ENCODE data around the gene HYDIN.
A peak's percentile ranks its signal among the peaks of the same experiment; 100 is the strongest.

Gene HYDIN

DNA sequence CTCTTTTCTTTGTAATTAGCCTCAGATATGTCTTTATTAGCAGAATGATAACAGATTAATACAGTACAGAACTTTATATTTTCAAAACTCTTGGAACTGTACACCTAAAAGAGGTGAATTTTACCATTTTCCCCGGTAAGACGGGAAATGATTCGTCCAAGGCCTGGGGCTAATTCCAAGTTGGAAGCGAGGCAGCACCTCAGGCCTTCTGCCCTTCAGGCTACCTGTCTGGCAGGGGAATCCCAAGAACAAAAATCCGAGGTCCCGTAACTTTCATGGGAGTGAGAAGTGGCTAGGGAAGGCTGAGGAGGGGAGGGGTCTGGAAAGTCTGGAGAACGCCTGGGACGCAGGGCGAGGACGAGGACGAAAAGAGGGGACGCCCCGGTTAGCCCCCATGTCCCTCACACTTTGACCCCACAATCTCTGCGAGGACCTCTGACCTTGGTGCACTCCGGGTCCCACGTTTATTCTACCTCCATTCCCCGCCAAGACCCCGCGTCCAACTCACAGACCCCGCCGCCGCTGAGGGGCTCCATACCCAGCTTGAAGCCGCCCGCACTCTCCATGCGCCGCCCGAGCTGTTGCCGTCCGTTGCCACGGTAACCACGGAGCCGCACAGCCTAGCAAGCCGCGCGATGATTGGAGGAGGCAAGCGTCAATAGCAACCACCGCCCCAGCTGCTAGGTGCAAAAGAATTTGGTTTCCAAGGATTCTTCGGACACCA, at the start of gene HYDIN:
HYDIN (minus strand) TSS at position 601 of the 724 bp plus-strand sequence. CDS start 43,827 bp downstream, outside the sequence.
- DNase-seq: peak; percentile 6

DNA sequence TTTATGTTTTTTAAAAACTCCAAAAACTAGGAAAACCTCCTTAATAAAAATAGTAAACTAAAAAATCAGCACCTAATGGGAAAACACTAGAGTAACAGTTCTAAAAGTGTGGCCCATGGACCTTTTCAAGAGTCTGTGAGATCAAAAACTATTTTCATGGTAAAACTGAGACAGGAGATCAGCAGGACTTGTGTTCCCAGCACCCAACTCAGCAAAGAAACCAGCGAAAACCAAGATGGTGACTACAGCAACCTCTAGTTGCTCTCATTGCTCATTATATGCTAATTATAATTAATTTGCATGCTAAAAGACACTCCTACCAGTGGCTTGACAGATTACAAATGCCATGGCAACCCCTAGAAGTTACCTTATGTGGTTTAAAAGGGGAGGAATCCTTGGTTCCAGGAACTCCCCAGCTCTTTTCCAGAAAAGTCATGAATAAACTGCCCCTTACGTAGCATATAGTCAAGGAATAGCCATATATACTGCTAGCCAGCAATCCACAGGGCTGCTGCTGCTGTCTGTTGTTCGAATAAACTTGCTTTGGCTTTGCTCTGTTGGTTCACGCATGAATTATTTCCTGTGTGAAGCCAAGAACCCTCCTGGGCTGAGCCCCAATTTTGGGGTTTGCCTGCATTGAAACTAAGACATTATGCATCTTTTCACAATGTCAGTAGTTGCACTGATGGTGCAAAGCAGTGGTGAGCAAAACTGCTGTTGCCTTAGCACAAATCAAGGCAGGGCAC, 46.2 kb upstream of the HYDIN start:
- no peak for DNase-seq

DNA sequence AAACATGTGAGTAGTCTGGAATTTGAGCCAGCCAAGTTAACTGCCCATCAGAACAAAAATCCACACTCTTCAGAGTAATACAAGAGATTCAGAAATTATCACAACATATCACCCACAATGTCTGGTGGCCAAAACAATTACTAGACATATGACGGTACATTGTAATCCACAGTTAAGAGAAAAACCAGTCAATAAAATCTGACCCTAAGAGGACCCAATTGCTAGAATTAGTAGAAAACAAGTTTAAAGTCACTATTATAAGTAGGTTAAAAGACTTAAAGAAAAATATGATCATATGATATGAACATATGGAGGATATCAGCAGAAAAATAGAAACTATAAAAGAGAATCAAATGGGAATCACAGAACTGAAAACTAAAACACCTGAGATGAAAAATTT, 42.9 kb upstream of the HYDIN start:
- DNase-seq: no peak

DNA sequence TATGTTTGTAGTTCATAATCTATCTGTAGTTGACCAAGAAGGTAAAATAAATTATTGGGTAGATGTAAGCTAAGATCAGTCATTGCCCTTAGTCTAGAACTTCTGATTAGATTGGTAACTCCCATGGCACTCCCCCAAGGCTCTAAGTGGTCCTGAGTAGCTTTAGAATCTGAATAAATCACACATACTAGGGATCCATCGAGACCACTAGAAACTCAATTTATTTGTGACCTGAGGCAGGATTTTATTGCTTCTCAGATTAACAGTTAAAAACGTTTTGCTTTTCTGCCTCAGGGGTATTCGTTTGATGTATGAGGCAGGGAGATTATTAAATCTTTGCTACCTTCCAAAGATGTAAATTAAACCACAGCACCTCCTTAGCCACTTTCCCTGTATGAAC, 33.8 kb upstream of the HYDIN start:
- no peak for DNase-seq

DNA sequence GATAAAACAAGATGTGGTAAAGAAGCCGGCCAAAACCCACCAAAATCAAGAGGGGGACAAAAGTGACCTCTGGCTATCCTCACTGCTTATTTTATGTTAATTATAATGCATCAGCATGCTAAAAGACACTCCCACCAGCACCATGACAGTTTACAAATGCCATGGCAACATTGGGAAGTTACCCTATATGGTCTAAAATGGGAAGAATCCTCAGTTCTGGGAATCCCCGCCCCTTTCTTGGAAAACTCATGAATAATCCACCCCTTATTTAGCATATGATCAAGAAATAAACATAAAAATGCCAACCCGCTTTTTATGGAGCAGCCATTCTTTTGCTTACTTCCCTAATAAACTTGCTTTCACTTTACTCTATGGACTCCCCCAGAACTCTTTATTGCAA, 33.1 kb upstream of the HYDIN start:
- no peak for DNase-seq

DNA sequence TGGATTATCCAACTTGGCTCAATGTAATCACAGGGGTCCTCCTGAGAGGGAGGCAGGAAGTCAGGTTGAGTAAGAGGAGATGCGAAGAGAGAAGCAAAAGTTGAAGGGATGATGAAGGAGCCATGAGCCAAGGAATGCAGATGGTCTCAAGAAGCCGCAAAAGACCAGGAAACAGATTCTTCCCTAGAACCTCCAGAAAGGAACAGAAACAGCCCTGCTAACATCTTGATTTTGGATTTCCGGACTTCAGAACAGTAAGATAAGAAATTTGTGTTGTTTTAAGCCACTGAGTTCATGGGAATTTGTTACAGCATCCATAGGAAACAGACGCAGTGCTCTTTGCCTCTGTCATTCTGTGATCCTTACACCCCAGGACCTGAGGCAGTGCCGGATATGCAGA, 31.9 kb upstream of the HYDIN start:
- no peak for DNase-seq

DNA sequence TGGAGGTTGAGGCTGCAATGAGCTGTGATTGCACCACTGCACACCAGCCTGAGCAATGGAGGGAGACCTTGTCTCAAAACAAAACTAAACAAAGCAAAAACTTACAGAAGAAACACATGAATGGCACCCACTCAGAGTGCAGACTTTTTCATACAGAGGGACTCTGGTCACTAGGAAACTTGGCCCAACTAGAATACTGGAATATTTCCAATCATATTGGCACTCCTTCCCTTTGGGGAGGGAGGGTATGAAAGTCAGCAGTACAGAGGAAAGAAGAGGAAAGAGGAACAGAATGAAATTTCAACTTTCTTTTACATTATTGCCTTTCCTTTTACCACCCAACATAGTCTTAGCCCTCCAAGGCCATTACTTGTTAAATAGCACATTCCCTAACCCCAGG, 30.5 kb upstream of the HYDIN start:
- no peak for DNase-seq

DNA sequence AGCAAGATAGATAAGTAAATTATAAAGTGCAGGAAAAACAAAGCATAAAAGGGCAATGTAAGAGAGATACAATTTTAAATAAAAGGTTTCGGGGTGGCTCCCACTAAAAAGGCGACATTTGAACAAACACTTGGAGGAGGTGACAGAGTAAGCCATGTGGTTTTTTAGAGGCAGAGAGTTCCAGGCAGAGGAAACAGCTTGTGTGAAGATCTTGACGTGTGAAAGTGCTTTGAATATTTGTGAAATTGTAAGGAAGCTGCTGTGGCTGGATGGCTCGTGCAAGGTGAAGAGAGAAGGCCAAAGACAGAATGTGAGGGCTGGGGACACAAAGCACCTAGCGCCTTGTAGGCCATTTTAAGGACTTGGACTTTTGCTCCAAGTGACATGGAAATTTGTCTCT, 28.6 kb upstream of the HYDIN start:
- no peak for DNase-seq

DNA sequence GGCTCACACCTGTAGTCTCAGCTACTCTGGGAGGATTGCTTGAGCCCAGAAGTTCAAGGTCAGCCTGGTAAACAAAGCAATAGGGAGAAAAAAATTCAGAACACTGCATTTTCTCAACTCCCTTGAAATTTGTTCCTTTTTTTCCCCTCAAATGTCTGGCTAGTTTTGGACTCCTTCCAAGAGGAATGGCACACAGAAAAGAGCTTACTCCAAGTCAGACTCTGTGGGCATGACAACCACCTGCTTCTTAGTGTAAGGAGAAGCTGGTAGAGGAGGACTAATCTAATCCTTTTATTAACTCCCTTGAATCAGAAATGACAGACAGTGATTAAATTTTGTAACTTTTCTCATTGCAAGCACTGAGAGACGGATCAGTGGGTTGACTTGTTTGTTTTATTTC, 27.9 kb upstream of the HYDIN start:
- no peak for DNase-seq

DNA sequence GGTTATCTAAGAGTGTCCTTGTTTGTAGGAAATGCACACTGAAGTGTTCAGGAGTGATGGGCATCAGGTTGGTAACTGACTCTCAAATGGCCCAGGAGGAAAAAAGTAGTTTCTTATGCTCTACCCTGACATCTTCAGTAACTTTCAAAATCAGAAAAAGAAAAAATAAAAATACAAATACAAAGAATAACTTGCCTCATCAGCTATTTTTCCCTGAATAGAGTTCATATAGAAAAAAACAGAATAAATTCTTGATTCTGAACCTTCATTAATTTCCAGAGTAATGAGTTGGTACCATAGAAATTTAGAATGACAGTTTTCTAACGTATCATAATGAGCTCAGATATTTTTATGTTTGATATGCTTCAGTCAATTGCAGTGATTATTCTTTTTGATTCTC, 27.2 kb upstream of the HYDIN start:
- DNase-seq: no peak

DNA sequence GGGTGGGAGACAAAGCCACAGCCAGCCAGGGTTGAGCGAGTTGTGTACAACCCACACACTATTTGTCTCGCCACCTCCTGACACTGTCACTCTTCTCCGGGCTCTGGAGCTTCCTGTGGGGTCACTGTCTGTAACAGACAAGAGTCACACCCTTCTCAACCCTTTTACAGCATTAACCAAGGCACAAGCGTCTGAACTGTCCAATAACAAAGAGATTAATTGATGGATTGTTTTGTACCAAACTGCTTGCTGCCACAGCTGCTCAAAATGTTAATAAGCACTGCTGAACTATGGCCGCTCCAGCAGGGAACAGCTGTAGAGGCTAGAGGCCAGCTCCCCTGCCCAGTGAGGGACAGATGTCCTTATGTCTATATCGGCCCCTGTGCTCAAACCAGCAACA, 25.2 kb upstream of the HYDIN start:
- DNase-seq: no peak

DNA sequence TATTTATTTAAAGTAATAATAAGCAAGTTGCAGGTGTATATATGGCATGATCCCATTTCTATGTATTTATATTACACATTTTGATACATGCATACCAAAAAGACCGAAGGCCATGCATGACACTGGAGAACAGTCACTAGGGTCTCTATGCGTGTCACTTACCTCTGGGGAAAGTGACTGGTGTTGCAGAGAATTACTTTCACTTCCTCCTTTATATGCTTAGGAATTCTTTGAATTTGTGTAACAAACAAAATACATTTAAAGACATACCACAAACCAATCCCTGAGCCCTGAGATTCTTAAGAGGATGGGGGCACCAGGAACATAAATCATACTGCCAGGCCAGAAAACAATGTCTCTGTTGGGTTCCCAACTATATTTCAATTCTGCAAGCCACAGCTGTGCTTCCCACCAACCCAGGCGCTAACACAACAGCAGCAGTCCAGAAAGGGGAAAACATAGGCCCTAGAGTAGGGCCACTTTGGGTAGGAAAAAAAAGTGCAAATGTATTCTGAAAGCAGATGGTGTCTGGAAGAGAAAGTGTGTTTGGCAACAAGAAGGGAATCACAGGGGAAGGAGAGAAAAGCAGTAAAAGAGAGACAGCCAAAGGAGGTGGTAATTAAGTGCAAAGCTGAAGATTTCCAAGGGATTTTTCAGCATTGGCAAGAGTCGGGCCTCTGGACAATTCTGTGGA, 24.5 kb upstream of the HYDIN start:
- no peak for DNase-seq

DNA sequence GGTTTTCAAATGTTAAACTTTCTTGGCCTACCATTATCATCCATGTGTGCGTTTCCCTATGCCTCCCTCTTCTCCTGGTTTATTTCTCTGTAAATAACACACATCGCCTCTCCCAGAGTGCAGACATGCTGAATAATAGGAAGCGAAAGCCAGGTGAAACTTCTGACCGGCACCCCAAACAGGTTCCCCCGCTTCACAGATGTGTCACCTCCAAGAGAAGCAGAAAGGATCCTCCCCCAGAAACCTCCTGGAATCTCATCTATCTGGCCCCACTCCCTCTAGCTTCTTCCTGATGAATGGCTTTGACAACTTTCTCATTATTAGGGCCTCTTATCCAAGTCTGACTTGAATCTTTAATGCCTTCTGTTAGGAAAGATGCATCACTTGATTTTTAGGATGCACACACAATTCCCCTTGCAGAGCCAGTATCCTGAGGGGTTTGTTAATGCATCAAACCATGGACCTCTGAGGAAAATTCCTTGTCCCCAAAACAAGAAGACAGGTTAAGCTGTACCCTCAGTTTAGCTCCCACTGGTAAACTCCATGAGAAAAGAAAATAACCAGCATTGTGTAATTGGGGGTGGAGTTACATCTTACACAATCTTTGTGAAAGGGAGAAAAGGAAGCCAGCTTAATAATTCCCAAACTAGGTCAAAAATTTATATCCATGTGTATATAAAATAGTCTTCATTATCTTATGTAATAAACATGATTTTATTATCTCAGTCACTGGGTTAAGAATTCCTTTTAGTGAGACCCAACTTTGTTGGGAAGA, 20.1 kb upstream of the HYDIN start:
- no peak for DNase-seq

DNA sequence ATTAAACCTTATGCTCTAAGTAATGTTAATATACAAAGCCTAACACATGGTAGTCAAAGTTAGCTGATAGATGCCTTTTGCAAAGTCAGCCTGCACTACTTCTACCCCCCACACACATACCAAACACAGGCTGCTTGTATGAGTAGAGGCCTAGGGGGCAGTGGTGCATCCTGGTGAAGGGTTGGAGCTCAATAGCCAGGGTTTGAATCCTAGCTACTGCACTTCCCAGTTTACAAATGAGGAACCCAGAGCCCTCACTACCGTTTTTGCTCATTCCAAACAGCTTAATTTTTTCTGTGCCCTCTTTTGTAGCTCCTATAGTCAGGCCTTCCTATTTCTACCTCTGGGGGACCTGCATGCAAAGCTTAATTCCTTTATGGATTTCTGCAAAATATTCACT, 18.9 kb upstream of the HYDIN start:
- no peak for DNase-seq

DNA sequence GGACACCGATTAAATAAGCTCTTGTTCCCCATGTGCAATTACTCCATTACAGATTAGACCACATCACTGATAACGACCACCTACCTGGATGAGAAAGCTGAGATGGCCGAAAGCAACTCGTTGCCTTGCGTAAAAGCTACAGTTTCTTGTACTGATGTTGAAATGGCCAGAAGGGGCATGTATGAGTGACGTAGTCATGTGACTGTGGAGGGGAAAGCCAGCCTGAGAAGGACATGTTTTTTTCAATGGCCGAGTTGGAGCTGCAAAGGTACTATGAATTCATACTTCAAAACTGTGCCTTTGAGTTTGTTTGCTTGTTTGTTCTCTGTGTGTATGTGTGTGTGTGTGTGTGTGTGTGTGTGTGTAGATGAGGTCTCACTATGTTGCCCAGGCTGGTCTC, 17.0 kb upstream of the HYDIN start:
- DNase-seq: no peak

DNA sequence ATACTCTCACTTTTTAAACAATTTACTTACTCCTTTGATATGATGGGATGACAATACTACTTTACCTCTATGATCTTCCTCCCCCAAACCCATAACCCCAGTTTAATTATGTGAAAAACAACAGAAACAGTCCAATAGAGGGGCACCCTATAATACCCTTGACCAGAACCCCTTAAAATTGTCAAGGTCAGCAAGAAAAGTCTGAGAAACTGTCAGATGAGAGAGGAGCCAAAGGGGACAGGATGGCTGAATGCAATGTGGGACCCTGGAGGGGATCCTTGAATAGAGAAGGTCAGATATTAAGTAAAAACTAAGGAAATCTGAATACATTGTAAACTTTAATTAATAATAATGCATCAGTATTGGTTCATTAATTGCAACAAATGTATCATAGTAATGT, 15.8 kb upstream of the HYDIN start:
- no peak for DNase-seq

DNA sequence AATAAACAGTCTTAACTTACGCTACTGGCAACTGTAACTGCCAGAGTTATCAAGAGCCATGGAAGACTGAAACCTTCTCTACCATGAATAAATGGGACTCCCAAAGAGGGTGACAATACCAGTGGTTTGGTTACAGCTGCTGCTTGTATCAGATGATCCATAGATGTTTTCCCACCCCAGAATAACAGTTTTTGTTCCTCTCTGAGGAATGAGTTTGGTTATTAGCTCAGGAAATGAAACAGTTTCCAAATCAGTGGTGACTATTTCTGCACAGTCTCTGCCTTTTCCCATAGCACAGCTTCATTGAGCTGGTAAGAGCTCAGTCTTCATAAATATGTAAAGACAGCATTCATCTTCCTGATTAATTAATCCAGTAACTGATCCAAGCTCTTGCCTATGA, 14.0 kb upstream of the HYDIN start:
- no peak for DNase-seq

DNA sequence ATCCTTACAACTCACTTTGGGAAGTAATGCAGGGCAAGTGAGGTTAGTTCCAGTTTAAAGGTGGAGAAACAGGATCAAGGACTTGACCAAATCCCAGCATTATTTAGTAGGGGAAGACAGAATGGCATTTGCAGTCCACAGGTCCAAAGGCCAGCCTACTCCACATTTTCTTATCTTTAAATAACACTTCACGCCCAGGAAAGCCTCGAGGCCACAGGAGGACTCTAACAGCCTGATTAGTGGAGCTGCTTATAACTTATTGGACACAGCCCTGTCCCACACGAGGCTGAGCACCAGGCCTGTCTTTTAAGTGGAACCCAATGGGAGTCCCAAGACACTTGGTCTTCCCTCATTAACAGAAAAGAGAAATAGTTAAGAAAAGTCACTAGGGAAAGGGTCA, 12.1 kb upstream of the HYDIN start:
- DNase-seq: no peak

DNA sequence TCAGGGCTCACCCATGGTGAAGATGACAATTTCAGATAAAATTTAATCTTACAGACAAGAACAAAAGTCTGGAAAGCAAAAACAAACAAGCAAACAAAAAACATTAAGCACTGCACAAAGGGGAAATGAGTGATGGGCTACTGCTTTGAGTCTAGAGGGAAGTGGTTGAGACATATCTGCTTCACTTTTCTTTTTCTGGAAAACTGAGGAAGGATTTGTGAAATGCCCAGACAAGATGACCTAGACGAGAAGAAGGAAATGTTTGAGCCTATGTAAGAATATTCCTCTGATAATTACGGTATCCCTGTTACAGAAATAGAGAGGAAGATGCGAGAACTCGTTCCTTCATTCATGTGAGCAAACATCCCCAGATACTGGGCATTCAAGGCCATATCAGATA, 11.5 kb upstream of the HYDIN start:
- no peak for DNase-seq

DNA sequence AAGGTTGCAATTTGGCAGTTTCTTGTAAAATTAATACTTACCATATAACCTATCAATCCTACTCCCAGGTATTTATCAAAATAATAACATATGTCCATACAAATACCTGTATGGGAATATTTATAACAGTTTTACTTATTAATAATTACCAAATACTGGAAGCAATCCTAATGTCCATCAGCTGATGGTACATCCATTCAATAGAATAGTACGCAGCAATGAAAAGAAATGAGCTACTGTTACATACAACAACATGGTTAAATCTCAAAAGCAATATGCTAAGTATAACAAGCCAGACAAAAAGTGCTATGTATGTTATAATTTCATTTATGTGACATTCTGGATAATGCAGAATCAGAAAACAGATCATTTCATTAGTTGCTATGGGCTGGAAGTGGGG, 1.2 kb downstream of the HYDIN start:
- no peak for DNase-seq

DNA sequence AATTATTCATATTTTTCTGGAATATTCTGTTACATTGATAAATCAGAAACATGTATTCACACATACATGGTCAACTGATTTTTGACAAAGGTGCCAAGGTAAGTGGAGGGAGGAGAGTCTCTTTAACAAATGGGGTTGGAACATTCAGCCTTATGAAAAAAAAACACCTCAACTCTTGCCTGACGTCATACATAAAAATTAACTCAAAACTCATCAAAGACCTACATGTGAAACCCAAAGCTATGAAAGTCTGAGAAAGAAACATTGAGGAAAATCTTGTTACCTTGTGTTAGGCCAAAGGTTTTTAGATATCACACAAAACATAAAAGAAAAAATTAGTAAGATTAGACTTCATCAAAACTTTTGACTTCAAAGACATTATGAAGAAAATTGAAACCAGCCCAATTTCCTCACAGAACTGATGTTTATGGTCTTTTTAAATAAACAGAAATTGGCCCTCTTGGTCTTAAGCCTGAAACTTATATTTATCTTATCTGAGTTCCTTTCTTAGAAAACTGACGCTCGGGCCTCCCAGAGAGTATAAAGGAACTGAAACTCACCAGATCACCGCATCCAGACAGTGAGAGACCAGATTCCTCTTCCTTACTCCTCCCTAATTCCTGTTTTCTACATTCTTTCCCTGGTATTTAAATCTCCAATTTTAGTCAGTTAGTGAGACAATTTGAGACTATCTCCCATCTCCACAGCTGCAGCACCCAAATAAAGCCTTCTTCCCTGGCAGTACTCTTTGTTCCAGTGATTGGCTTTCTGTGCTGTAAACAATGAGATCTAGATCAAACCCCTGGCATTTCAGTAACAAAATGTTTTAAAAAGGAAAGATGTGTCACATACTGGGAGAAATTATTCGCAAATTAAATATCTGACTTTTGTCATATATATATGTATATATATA, 4.0 kb downstream of the HYDIN start:
- DNase-seq: no peak

DNA sequence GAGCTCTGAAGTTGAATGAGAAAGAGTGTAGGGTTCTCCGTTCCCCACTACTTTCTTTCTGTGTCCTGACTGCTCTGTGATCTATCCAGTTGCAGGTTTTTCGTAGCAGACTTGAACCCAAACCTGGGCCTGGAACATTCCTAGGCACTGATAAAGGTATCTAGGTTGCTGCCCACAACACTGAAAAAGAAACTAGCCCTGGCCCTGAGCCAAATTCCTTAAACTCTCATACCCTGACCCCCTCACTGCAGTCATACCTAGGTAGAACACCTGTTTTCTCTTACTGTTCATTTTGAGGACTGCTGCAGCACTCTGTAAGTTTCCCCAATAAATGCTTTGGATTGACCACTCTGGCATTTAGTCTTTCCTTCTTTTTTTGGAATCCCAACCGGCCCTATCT, 5.4 kb downstream of the HYDIN start:
- no peak for DNase-seq
